ENCODE results near the gene F8.
"Not testable (repeated sequence)": the region's sequence is repeated elsewhere in the genome, so short reads cannot be mapped to it uniquely, and the experiment has no call there.

DNA sequence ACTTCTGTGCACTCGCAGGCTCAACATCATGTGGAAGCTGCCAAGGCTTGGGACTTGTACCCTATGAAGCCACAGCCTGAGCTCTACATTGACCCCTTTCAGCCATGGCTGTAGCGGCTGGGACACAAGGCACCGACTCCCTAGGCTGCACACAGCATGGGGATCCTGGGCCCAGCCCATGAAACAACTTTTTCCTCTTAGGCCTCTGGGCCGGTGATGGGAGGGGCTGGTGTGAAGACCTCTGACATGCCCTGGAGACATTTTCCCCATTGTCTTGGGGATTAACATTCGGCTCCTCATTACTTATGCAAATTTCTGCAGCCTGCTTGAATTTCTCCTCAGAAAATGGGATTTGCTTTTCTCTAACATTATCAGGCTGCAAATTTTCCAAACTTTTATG is 97.8 kb downstream of the F8 start:
- TF ChIP-seq, protein P1, sequence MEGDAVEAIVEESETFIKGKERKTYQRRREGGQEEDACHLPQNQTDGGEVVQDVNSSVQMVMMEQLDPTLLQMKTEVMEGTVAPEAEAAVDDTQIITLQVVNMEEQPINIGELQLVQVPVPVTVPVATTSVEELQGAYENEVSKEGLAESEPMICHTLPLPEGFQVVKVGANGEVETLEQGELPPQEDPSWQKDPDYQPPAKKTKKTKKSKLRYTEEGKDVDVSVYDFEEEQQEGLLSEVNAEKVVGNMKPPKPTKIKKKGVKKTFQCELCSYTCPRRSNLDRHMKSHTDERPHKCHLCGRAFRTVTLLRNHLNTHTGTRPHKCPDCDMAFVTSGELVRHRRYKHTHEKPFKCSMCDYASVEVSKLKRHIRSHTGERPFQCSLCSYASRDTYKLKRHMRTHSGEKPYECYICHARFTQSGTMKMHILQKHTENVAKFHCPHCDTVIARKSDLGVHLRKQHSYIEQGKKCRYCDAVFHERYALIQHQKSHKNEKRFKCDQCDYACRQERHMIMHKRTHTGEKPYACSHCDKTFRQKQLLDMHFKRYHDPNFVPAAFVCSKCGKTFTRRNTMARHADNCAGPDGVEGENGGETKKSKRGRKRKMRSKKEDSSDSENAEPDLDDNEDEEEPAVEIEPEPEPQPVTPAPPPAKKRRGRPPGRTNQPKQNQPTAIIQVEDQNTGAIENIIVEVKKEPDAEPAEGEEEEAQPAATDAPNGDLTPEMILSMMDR (conservative IDR thresholded peaks at IDR 0.05; ENCODE audit: low read length): not testable (repeated sequence)
- TF ChIP-seq EZH2phosphoT487 (IDR thresholded peaks at IDR 0.05; ENCODE audit: borderline replicate concordance): not testable (repeated sequence)
